ENCODE measurements around the gene SDK2. TPM values are rescaled to one million over a fixed set of nuclear protein-coding genes. Genes with fewer than 3 reads are reported as not detected.

Gene SDK2
- polyA plus RNA-seq, 1 experiment = 0.01 TPM

DNA sequence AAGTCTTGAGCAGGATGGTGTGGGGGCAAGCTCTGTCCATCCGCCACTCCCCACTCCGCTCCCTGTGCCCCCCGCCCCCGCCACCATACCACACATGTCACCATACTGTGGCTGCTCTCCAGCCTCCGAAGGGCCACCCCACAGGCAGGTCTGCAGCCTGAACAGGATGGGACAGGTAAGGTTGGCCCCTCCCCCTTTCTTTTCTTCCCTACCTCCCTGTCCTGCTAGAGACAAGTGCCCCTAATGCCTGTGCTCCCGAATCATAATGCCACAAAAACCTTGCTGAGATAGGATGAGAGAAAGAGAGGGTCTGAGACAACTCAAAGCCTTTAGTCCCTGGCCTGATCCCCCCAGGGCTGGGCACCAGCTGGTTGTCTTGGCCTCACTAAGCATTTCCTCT is 84.7 kb downstream of the SDK2 start:
- POLR2A ChIA-PET = no interaction called here
- no peaks in the 10 kb centered on the region for H3K9me3 ChIP-seq (ENCODE audit: control insufficient read depth, insufficient read depth, low read length)
- CTCF ChIA-PET = no interaction called here
- H3K27ac ChIP-seq (ENCODE audit: low read depth, low read length) = no peak overlapping the region
- no peaks in the 10 kb centered on the region for H3K27me3 ChIP-seq (ENCODE audit: control insufficient read depth, insufficient read depth, low read length)
- TF ChIP-seq CTCF (IDR thresholded peaks at IDR 0.05; ENCODE audit: low read depth, low read length) = no peak
- no peak overlapping the region for H3K4me3 ChIP-seq (ENCODE audit: low read depth, low read length)
- no peak for DNase-seq (ENCODE audit: low read depth, low spot score)

- Histone ChIP-seq H3K9me3 (ENCODE audit: control insufficient read depth, insufficient read depth, low read length) (no peaks in the 10 kb centered on the region; the same call in 1 of the 2 replicates), H3K27ac (ENCODE audit: low read depth, low read length) (no peak overlapping the region), H3K27me3 (ENCODE audit: control insufficient read depth, insufficient read depth, low read length) (no peaks in the 10 kb centered on the region), H3K4me3 (ENCODE audit: low read depth, low read length) (no peak overlapping the region)
- no peak for DNase-seq (ENCODE audit: low read depth, low spot score)
- no peak for TF ChIP-seq CTCF (IDR thresholded peaks at IDR 0.05; ENCODE audit: low read depth, low read length)
- ChIA-PET CTCF (no interaction called here), POLR2A (no interaction called here)
These were observed 88.9 kb downstream of the SDK2 start for GRCh38 chr17:73555199-73555960.

DNA sequence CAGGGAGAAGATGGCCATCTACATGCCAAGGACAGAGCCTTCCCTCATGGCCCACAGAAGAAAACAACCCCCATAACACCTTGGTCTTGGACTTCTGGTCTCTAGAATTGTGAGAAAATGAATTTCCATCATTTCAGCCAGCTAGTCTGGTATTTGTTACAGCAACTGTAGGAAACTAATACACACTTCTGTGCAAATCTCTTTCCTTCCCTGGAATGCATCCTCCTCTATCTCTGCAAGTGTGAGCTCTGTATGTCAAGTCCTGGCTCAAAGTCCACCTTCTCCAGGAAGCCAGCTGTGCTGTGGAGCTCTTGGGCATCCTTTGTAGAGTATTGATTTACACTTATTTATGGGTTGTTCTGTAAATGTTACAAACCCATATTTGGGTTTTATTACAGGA is 89.7 kb downstream of the SDK2 start:
- ChIA-PET CTCF (no interaction called here), POLR2A (no interaction called here)
- no peaks in the 10 kb centered on the region for H3K27me3 ChIP-seq (ENCODE audit: control insufficient read depth, insufficient read depth, low read length)
- H3K4me3 ChIP-seq (ENCODE audit: low read depth, low read length) = no peak overlapping the region
- no peak for TF ChIP-seq CTCF (IDR thresholded peaks at IDR 0.05; ENCODE audit: low read depth, low read length)
- no peak for DNase-seq (ENCODE audit: low read depth, low spot score)
- H3K9me3 ChIP-seq (ENCODE audit: control insufficient read depth, insufficient read depth, low read length) = no peaks in the 10 kb centered on the region; the same call in 1 of the 2 replicates
- no peak overlapping the region for H3K27ac ChIP-seq (ENCODE audit: low read depth, low read length)

- ChIA-PET POLR2A (no interaction called here), CTCF (no interaction called here)
- DNase-seq (ENCODE audit: low read depth, low spot score) = no peak
- no peak for TF ChIP-seq CTCF (IDR thresholded peaks at IDR 0.05; ENCODE audit: low read depth, low read length)
- Histone ChIP-seq H3K4me3 (ENCODE audit: low read depth, low read length) (no peak overlapping the region), H3K27ac (ENCODE audit: low read depth, low read length) (no peak overlapping the region), H3K27me3 (ENCODE audit: control insufficient read depth, insufficient read depth, low read length) (no peaks in the 10 kb centered on the region), H3K9me3 (ENCODE audit: control insufficient read depth, insufficient read depth, low read length) (no peaks in the 10 kb centered on the region; the same call in 1 of the 2 replicates)
These were observed 90.9 kb downstream of the SDK2 start for GRCh38 chr17:73553311-73553710.

DNA sequence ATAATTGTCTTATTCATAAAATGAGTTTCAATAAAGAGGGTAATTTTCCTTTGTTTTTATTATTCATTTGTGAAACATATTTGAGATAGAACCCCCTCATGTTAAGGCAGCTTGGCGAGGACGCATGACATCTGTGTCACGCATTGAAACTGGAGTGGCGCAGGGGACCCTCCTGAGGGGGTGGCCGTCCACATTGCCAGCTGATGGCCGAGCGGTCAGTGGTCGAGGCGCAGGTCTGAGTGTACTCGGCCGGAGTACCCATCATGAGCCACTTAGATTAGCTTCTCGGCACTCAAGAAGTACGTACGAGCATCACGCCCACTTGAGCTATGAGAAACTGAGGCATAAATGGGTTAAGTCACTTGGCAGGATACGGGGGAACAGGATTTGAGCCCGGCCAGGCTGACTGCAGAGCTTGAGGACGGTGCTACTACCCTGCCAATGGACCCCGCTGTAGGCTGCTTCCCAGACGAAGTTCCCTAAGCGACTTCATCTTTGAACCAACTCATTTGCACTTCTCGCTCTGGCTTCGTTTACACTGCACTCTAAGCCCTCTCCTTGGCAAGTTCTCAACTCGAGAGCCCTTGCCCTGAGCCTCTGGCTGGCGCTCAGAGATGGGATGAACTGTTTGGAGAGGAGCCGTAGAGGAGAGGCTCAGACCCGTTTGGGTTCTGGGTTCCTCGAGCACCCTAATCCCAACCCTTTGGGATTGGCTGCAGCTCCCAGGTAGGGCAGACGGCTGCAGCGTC is 91.8 kb downstream of the SDK2 start:
- CTCF ChIA-PET = no interaction called here
- H3K9me3 ChIP-seq (ENCODE audit: control insufficient read depth, insufficient read depth, low read length) = no peaks in the 10 kb centered on the region; the same call in 1 of the 2 replicates
- no peak overlapping the region for H3K27ac ChIP-seq (ENCODE audit: low read depth, low read length)
- DNase-seq (ENCODE audit: low read depth, low spot score) = no peak
- POLR2A ChIA-PET = no interaction called here
- no peak for TF ChIP-seq CTCF (IDR thresholded peaks at IDR 0.05; ENCODE audit: low read depth, low read length)
- no peaks in the 10 kb centered on the region for H3K27me3 ChIP-seq (ENCODE audit: control insufficient read depth, insufficient read depth, low read length)
- H3K4me3 ChIP-seq (ENCODE audit: low read depth, low read length) = no peak overlapping the region

Measured in AG04450 (cell line).